AG04450 (cell line): ENCODE data around the gene MRPS18C. TPM values are rescaled to one million over a fixed set of nuclear protein-coding genes. Genes with fewer than 3 reads are reported as not detected.

ENCODE experiments used
- CTCF ChIA-PET: fragments of 300-600, 350-600 bp; formaldehyde crosslinking; extraction: SDS; loops from one replicate; lab custom pipeline; 2022; ENCODE audit warnings: antibody characterized with exemption, inconsistent platforms; lab: Charles Lee
- POLR2A ChIA-PET: fragments of 350-600 bp; formaldehyde crosslinking; extraction: SDS; loops from one replicate; lab custom pipeline; 2021; ENCODE audit warnings: antibody characterized with exemption, inconsistent platforms; lab: Yijun Ruan, JAX
- DNase-seq: peaks from one replicate; pipeline ENCODE4 v3.0.0-alpha.2; 2011; ENCODE audit warnings: low read depth, low spot score
- H3K27ac ChIP-seq: one replicate; pipeline ENCODE4 v1.5.1; 2012; ENCODE audit warnings: low read depth, low read length, control low read depth
- H3K27me3 ChIP-seq: one replicate; pipeline ENCODE4 v1.6.0; 2012; ENCODE audit warnings: low read length; ENCODE audit not compliant: control insufficient read depth, insufficient read depth
- H3K4me3 ChIP-seq: 2 replicates; pipeline ENCODE4 v1.5.1; 2011; ENCODE audit warnings: mild to moderate bottlenecking, low read depth, low read length, control low read depth
- H3K9me3 ChIP-seq: 2 replicates; pipeline ENCODE4 v1.5.1; 2012; ENCODE audit warnings: low read length; ENCODE audit not compliant: control insufficient read depth, insufficient read depth
- CTCF ChIP-seq: IDR thresholded peaks from 2 replicates; pipeline ENCODE4 v1.5.1; 2011; ENCODE audit warnings: low read depth, low read length, control low read depth, inconsistent platforms
- polyA plus RNA-seq: library from polyadenylated mRNA; depleted of rRNA; stranded (reverse); fragments of >200 nt; gene quantifications from 2 replicates; pipeline ENCODE4 v1.2.3, GENCODE V29; 2011

MRPS18C gene
- polyA plus RNA-seq, 1 experiment: 40.1 TPM

- TF ChIP-seq CTCF: no peak
- Histone ChIP-seq H3K9me3 (no peaks in the 10 kb centered on the region), H3K4me3 (no peak overlapping the region), H3K27ac (no peak overlapping the region), H3K27me3 (no peaks in the 10 kb centered on the region)
- ChIA-PET CTCF (no interaction called here), POLR2A (no interaction called here)
- no peak for DNase-seq
Measured at GRCh38 chr4:83449009-83449408, 6.8 kb upstream of the MRPS18C start.

- TF ChIP-seq CTCF: no peak
- Histone ChIP-seq H3K27ac (no peak overlapping the region), H3K9me3 (no peaks in the 10 kb centered on the region), H3K4me3 (peak overlapping the region; percentile 92), H3K27me3 (no peaks in the 10 kb centered on the region)
- POLR2A ChIA-PET: interaction anchor here (0.7 kb wide), 1 partner anchor 30 kb away, joined by 5 read pairs; the partner anchor contains the start of gene ABRAXAS1
- CTCF ChIA-PET: interaction anchor here (0.7 to 2.1 kb wide), 4 partner anchors 54 to 170 kb away, joined by 4 to 6 read pairs (median 4); partner anchors contain the start of gene COQ2
- no peak for DNase-seq
Measured at GRCh38 chr4:83454686-83455085, 1.2 kb upstream of the MRPS18C start.

GRCh38 chr4:83456184-83456501, 285 bp downstream of the MRPS18C start:
- no peak for TF ChIP-seq CTCF
- DNase-seq: no peak
- ChIA-PET CTCF (interaction anchor here (1.0 kb wide), 1 partner anchor 175 kb away, joined by 4 read pairs; no protein-coding TSS in a partner anchor), POLR2A (interaction anchor here (0.6 to 1.2 kb wide), 5 partner anchors 78 to 172 kb away, joined by 3 to 6 read pairs (median 4); partner anchors contain the start of gene COQ2)
- Histone ChIP-seq H3K27ac (no peak overlapping the region), H3K27me3 (no peaks in the 10 kb centered on the region), H3K9me3 (no peaks in the 10 kb centered on the region), H3K4me3 (peak overlapping the region; percentile 92)

- TF ChIP-seq CTCF: no peak
- Histone ChIP-seq H3K9me3 (no peaks in the 10 kb centered on the region), H3K27me3 (no peaks in the 10 kb centered on the region), H3K27ac (no peak overlapping the region), H3K4me3 (no peak overlapping the region)
- ChIA-PET POLR2A (no interaction called here), CTCF (no interaction called here)
- no peak for DNase-seq
Measured at GRCh38 chr4:83473423-83473822, 17.6 kb downstream of the MRPS18C start.

- no peaks in the 10 kb centered on the region for H3K27me3 ChIP-seq
- ChIA-PET CTCF (no interaction called here), POLR2A (no interaction called here)
- no peak overlapping the region for H3K4me3 ChIP-seq
- no peak for DNase-seq
- no peak overlapping the region for H3K27ac ChIP-seq
- TF ChIP-seq CTCF: no peak
- no peaks in the 10 kb centered on the region for H3K9me3 ChIP-seq
Measured at GRCh38 chr4:83473966-83474365, 18.1 kb downstream of the MRPS18C start.
